ENCODE measurements around the gene PRSS22.

Gene PRSS22

DNA sequence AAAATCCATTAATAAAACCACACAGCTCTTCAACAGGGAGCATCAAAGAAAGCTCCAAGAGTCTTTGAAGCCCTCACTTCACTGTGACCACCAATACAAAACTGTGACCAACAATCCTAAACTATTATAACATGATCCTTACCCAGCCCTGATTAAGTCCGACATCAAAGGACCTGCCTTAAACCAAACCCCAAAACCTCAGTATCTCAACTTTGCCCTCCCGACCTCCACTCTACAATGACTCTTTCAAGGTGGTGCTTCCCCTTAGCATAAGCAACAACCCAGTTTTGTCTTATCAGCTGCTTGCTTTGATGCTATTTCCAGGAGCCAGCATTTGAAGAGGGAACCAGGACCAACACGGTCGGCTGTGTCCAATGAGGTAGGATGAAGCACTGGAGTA is 8.5 kb upstream of the PRSS22 start:
- no peak for DNase-seq (ENCODE audit: low read depth)
- TF ChIP-seq, protein P1, sequence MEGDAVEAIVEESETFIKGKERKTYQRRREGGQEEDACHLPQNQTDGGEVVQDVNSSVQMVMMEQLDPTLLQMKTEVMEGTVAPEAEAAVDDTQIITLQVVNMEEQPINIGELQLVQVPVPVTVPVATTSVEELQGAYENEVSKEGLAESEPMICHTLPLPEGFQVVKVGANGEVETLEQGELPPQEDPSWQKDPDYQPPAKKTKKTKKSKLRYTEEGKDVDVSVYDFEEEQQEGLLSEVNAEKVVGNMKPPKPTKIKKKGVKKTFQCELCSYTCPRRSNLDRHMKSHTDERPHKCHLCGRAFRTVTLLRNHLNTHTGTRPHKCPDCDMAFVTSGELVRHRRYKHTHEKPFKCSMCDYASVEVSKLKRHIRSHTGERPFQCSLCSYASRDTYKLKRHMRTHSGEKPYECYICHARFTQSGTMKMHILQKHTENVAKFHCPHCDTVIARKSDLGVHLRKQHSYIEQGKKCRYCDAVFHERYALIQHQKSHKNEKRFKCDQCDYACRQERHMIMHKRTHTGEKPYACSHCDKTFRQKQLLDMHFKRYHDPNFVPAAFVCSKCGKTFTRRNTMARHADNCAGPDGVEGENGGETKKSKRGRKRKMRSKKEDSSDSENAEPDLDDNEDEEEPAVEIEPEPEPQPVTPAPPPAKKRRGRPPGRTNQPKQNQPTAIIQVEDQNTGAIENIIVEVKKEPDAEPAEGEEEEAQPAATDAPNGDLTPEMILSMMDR (IDR thresholded peaks at IDR 0.05; ENCODE audit: control insufficient read depth, insufficient read depth, low read depth, low read length, missing control alignments), result no peak

GRCh38 chr16:2865651-2866050 is 7.7 kb upstream of the PRSS22 start:
- no peak for DNase-seq (ENCODE audit: low read depth)
- no peak overlapping the region for H3K4me3 ChIP-seq (ENCODE audit: control insufficient read depth, low read depth, low read length)
- TF ChIP-seq, protein P1 (IDR thresholded peaks at IDR 0.05; ENCODE audit: control insufficient read depth, insufficient read depth, low read depth, low read length, missing control alignments), result no peak

More for the DNA sequence above, 8.5 kb upstream of the PRSS22 start:
- no peak overlapping the region for H3K4me3 ChIP-seq (ENCODE audit: control insufficient read depth, low read depth, low read length)

DNA sequence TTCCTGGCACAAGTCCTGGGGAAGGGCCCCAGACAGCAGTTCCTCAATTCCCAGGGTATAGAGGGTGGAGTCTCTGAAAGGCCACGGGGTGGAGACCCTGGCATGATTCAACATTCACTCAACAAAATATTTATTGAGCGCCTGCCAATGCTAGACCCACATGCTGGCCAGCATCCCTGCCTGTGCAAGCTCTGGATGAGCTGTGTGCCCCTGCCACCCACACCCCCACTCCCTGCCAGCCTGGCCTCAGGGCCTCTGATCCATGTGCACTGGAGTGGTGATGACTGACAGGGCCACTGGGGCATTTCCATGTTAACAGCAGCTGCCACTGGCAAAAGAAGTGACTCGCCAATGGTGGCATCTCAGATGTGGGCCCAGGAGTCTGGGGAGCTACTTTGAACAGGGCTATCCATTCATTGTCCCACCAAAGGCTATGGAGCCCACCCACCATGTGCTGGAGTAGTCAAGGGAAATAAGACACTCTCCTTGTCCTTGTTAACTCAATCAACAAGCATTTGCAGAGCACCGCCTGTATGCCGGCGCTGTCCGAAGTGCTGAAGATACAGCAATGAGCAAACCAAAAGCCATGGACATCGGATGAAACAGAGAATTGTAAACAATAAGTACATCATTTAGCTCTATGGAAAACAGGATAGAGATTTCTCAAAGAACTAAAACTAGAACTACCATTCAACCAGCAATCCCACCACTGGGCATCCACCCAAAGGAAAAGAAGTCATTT is 3.0 kb upstream of the PRSS22 start:
- no peak overlapping the region for H3K4me3 ChIP-seq (ENCODE audit: control insufficient read depth, low read depth, low read length)
- TF ChIP-seq, protein P1 (IDR thresholded peaks at IDR 0.05; ENCODE audit: control insufficient read depth, insufficient read depth, low read depth, low read length, missing control alignments), result no peak
- no peak for DNase-seq (ENCODE audit: low read depth)

- no peak overlapping the region for H3K4me3 ChIP-seq (ENCODE audit: control insufficient read depth, low read depth, low read length)
- DNase-seq (ENCODE audit: low read depth), result no peak
- TF ChIP-seq, protein P1 (IDR thresholded peaks at IDR 0.05; ENCODE audit: control insufficient read depth, insufficient read depth, low read depth, low read length, missing control alignments), result no peak
Observed at GRCh38 chr16:2859686-2860265, 1.8 kb upstream of the PRSS22 start.

- DNase-seq (ENCODE audit: low read depth), result no peak
- no peak overlapping the region for H3K4me3 ChIP-seq (ENCODE audit: control insufficient read depth, low read depth, low read length)
Observed at GRCh38 chr16:2858245-2859025, 465 bp upstream of the PRSS22 start.

More at GRCh38 chr16:2858245-2859025, 465 bp upstream of the PRSS22 start:
- TF ChIP-seq, protein P1 (IDR thresholded peaks at IDR 0.05; ENCODE audit: control insufficient read depth, insufficient read depth, low read depth, low read length, missing control alignments), result no peak

Measured in AG09309 (cell line).